ENCODE measurements around the gene ZNF764.

GRCh38 chr16:30510376-30510938 lies 47.7 kb downstream of the ZNF764 start:
- TF ChIP-seq CTCF (IDR thresholded peaks at IDR 0.05) (no peak), EP300 (IDR thresholded peaks at IDR 0.05; ENCODE audit: low read depth) (no peak)

All from transverse colon (tissue), 3 donors.